Measurements from ENCODE around the gene IGF2R. TPM values are rescaled to one million over a fixed set of nuclear protein-coding genes. Genes with fewer than 3 reads are reported as not detected.
A peak's percentile ranks its signal among the peaks of the same experiment; 100 is the strongest.

IGF2R gene
- total and polyA plus RNA-seq, 2 of the 13 experiments (the other 11 are each of a cell fraction or from before 2014, with no cell fraction given): 38.3 to 70.0 TPM

- TF ChIP-seq SOX13 (IDR thresholded peaks at IDR 0.05) (peak; percentile 44; the same call in 1 of the 2 replicates), SOX13 (CRISPR knock-in tag; conservative IDR thresholded peaks at IDR 0.05 in 1 of 2, IDR thresholded peaks at IDR 0.05 in 1 of 2) (peak in 1 of 2 experiments; percentile 73; a peak in 2 of 4 replicates), ZFY (CRISPR knock-in tag; IDR thresholded peaks at IDR 0.05) (no peak; the same call in 1 of the 2 replicates), SIN3B (IDR thresholded peaks at IDR 0.05; ENCODE audit: low read length) (no peak), NONO (IDR thresholded peaks at IDR 0.05) (no peak), NONO (CRISPR knock-in tag; conservative IDR thresholded peaks at IDR 0.05) (no peak), ZNF607 (CRISPR knock-in tag; IDR thresholded peaks at IDR 0.05; ENCODE audit: borderline replicate concordance) (0 out of 2 replicates have a peak, but pooled peaks have one; percentile 30), PHF21A (CRISPR knock-in tag; IDR thresholded peaks at IDR 0.05) (peak; percentile 35; the same call in 1 of the 2 replicates), DRAP1 (CRISPR knock-in tag; IDR thresholded peaks at IDR 0.05) (0 out of 2 replicates have a peak, but pooled peaks have one; percentile 39), STAG1 (CRISPR knock-in tag; IDR thresholded peaks at IDR 0.05) (peak; percentile 16), NCOA1 (CRISPR knock-in tag; IDR thresholded peaks at IDR 0.05) (no peak), ZBTB40 (IDR thresholded peaks at IDR 0.05) (no peak), ZBTB40 (CRISPR knock-in tag; IDR thresholded peaks at IDR 0.05) (no peak), HDAC2 (CRISPR knock-in tag; IDR thresholded peaks at IDR 0.05) (0 out of 2 replicates have a peak, but pooled peaks have one; percentile 40), ARNTL (CRISPR knock-in tag; IDR thresholded peaks at IDR 0.05) (no peak), SRSF1 (optimal IDR thresholded peaks at IDR 0.05; ENCODE audit: low read depth, low read length) (no peak), RARA (CRISPR knock-in tag; IDR thresholded peaks at IDR 0.05) (peak; percentile 42; the same call in 1 of the 2 replicates), ZNF441 (CRISPR knock-in tag; IDR thresholded peaks at IDR 0.05; ENCODE audit: borderline replicate concordance) (peak; percentile 93), CEBPB (IDR thresholded peaks at IDR 0.05; ENCODE audit: borderline replicate concordance, low read depth, low read length) (peak; percentile 20; the same call in 1 of the 2 replicates)
- TF ChIP-seq, protein P1, sequence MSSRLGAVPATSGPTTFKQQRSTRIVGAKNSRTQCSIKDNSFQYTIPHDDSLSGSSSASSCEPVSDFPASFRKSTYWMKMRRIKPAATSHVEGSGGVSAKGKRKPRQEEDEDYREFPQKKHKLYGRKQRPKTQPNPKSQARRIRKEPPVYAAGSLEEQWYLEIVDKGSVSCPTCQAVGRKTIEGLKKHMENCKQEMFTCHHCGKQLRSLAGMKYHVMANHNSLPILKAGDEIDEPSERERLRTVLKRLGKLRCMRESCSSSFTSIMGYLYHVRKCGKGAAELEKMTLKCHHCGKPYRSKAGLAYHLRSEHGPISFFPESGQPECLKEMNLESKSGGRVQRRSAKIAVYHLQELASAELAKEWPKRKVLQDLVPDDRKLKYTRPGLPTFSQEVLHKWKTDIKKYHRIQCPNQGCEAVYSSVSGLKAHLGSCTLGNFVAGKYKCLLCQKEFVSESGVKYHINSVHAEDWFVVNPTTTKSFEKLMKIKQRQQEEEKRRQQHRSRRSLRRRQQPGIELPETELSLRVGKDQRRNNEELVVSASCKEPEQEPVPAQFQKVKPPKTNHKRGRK (CRISPR knock-in tag; IDR thresholded peaks at IDR 0.05): 0 out of 2 replicates have a peak, but pooled peaks have one; percentile 39
Measured at GRCh38 chr6:159969921-159970320, 1.0 kb downstream of the IGF2R start (continued).

Measured in HepG2 (cell line).